Ishikawa (cell line): ENCODE data around the gene ADCY5.

Source experiments
- CEBPB ChIP-seq: IDR thresholded peaks from 2 replicates; pipeline ENCODE4 v1.6.1; 2012
- CREB1 ChIP-seq: IDR thresholded peaks from 2 replicates; pipeline ENCODE4 v1.6.1; 2012; ENCODE audit warnings: low read depth
- EGR1 ChIP-seq: IDR thresholded peaks from 2 replicates; pipeline ENCODE4 v1.6.1; 2012
- EP300 ChIP-seq: IDR thresholded peaks from 2 replicates; pipeline ENCODE4 v1.6.1; 2012; ENCODE audit warnings: borderline replicate concordance
- FOXM1 ChIP-seq: IDR thresholded peaks from 2 replicates; pipeline ENCODE4 v1.6.1; 2012; ENCODE audit warnings: low read depth, borderline replicate concordance
- MAX ChIP-seq: IDR thresholded peaks from 2 replicates; pipeline ENCODE4 v1.6.1; 2012
- NFIC ChIP-seq: IDR thresholded peaks from 2 replicates; pipeline ENCODE4 v1.6.1; 2012
- RAD21 ChIP-seq: IDR thresholded peaks from 2 replicates; pipeline ENCODE4 v1.6.1; 2012; ENCODE audit warnings: low read depth
- REST ChIP-seq: IDR thresholded peaks from 2 replicates; pipeline ENCODE4 v1.6.1; 2012; ENCODE audit warnings: low read depth, mild to moderate bottlenecking
- TAF1 ChIP-seq: IDR thresholded peaks from 2 replicates; pipeline ENCODE4 v1.6.1; 2012; ENCODE audit warnings: low read depth, mild to moderate bottlenecking
- TCF12 ChIP-seq: IDR thresholded peaks from 2 replicates; pipeline ENCODE4 v1.6.1; 2012; ENCODE audit warnings: low read depth
- TEAD4 ChIP-seq: IDR thresholded peaks from 2 replicates; pipeline ENCODE4 v1.6.1; 2012
- USF1 ChIP-seq: IDR thresholded peaks from 2 replicates; pipeline ENCODE4 v1.6.1; 2012
- YY1 ChIP-seq: IDR thresholded peaks from 2 replicates; pipeline ENCODE4 v1.6.1; 2012; ENCODE audit warnings: low read depth
- ZBTB7A ChIP-seq: IDR thresholded peaks from 2 replicates; pipeline ENCODE4 v1.6.1; 2012; ENCODE audit warnings: low read depth

Gene ADCY5

GRCh38 chr3:123445702-123446101, 3.2 kb downstream of the ADCY5 start:
- TF ChIP-seq RAD21 (no peak), YY1 (no peak), REST (no peak), EP300 (no peak), EGR1 (no peak), FOXM1 (no peak), TCF12 (no peak), MAX (no peak), USF1 (no peak), ZBTB7A (no peak), TAF1 (no peak), CEBPB (no peak), CREB1 (no peak)

DNA sequence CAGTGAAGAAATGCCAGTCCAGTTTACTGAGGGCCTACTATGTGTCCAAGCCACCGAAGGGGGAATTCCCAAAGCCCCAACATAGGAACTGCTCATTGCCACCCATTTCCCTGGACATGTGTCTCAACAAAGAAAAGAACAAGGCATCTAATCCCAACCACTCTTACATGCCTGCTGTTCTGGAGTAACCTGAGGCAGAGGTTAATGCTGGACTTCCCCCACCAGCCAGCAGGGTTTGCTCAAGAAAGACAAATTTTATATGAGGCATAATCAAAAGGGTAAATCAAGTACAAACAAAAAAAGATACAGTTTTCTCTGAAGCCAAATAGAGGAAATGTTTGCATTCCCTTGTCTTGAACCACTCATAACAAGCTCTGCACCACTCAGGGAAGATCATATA, 4.1 kb downstream of the ADCY5 start:
- TF ChIP-seq CEBPB = no peak
- TF ChIP-seq YY1 = no peak
- no peak for TF ChIP-seq FOXM1
- no peak for TF ChIP-seq RAD21
- TF ChIP-seq USF1 = no peak
- TF ChIP-seq EGR1 = no peak

GRCh38 chr3:123444023-123444422, 4.9 kb downstream of the ADCY5 start:
- TF ChIP-seq ZBTB7A (no peak), EGR1 (no peak), MAX (no peak), FOXM1 (no peak), YY1 (no peak), USF1 (no peak), REST (no peak), TEAD4 (no peak), CREB1 (no peak)

DNA sequence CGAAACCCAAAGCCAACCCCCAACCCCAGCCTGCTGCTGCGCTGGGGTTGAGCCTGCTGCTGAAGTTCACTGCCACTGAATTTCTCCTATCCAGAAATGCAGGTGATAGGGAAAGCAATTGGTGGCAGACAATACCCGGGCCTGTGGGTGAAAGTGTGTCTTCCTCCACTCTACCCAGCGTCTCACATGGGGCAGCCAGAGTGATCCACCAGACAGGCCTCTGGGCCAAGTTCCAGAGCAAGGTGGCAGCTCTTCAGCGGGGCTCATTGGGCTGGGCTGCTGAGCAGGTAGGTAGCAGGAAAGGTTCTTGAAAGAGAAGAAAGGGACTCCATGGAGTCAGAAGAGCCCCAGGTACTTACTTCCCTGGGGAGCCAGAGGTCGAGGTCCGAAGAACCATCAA, 6.0 kb downstream of the ADCY5 start:
- no peak for TF ChIP-seq EGR1
- no peak for TF ChIP-seq TCF12
- no peak for TF ChIP-seq REST
- no peak for TF ChIP-seq YY1
- no peak for TF ChIP-seq ZBTB7A
- no peak for TF ChIP-seq USF1
- TF ChIP-seq CEBPB = no peak
- TF ChIP-seq TAF1 = no peak
- TF ChIP-seq RAD21 = no peak
- no peak for TF ChIP-seq EP300
- TF ChIP-seq MAX = no peak
- TF ChIP-seq CREB1 = no peak
- no peak for TF ChIP-seq NFIC
- TF ChIP-seq FOXM1 = no peak
- no peak for TF ChIP-seq TEAD4
